SKM-1 treated with dmso at 0.1 percent for 144 hours (cell line): Measurements from ENCODE around the gene ZDHHC12.

Experiments used
- DNase-seq: peaks from one replicate; lab custom pipeline; 2025; ENCODE audit not compliant: unreplicated experiment; lab: John Stamatoyannopoulos, UW

The ZDHHC12 gene

DNA sequence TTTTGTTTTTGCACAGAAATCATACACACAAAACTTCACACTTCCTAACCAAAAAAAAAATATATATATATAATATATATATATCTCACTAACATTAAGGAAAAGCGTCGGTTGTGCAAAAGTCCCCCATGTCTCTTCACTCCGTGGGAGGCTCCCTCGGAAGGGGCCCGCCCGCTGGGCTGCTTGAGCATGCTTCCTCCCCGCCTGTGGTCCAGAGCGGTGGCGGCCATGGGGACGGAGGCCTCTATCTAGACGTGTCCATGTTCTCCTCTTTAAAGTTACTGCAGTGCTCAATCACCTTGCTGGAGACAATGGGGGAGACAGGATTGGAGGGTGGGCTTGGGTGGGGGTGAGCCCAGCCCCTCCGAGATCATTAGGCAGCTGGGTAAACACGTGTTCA, 7.2 kb upstream of the ZDHHC12 start:
- DNase-seq: no peak

DNA sequence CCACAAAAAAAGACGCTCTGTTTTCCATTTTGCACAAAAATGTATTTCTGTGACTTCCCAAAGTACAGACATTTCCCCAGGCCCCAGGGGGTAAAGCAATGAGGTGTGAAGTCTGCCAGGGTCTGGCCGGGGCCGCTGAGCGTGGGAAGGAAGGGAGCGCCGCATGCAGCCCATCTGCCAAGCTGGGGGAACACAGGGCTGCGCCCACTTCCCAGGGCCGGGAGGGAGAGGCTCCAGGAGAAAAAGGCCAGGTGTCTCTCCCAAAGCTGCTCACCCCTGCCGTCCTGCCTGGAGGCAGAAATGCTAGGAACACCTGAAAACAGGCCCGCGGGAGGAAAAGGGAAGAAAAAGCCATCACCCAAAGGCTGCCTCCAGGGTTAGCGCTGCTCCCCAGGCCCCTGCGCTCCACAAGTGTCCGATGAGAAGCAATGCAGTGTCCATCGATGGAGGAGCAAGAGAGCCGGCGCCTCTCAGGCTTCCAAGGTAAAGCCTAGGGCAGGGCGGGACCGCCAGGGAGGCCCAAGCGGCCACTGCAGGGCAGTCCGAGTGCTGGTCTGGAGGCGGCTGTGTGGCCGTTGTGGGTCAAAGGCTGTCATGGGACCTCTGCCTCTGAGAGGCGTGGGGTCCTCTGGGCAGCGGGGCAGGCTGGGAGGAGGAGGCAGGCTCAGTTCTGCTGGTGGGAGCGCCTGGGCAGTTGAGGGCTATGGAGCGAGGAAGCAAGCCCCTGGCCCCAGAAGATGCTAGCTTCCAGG, 6.0 kb upstream of the ZDHHC12 start:
- no peak for DNase-seq

- no peak for DNase-seq
Observed at GRCh38 chr9:128729302-128729701, 5.4 kb upstream of the ZDHHC12 start.

- no peak for DNase-seq
Observed at GRCh38 chr9:128728298-128728697, 4.4 kb upstream of the ZDHHC12 start.

GRCh38 chr9:128727640-128728248, 3.8 kb upstream of the ZDHHC12 start:
- no peak for DNase-seq

DNA sequence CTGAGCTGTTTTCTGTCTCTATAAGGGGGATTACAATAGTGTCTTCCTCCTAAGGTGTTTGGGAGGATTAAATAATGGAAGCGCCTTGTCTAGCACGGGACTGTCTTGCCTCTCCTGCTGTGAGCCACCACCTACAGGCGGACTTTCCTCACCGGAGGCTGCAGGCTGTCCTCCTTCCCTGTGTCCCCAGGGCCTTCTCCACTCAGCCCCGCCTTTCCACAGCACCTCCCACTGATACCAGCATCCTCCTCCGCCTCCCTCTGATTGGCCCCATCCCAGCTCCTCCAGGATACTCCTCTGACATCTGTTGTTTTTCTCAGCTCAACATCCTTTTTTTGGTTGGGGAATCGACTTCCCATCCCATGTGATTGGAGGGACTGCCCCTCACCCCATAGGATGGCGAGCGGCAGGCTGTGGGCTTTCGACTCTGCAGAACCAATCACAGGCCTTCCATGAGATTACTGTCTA, 851 bp upstream of the ZDHHC12 start:
- DNase-seq: peak; percentile 31

DNA sequence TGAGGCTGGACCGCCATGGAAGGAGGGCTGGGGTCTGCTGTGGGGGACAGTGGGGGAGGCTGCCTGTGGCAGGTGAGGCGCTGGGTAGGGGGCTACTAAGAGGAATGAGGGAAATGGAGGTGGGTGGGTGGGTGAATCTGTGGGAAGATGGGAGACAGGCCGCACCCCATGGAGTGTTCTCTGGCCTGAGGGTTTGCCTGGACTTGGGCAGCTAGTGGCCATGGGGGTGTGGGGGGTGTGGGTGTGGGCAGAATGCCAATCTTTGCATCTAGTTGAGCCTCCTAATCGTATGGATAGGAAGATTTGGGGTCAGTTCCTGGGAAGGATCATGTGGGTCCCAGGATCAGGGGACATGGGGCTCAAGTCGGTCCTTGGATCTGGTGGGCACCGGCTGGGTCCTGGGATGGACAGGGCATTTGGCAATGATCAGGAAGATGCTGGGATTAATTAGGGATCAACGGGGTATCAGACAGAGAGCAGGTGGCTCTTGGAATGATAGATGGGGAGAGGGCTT, 518 bp downstream of the ZDHHC12 start:
- DNase-seq: no peak

- no peak for DNase-seq
Observed at GRCh38 chr9:128722380-128723351, 1.3 kb downstream of the ZDHHC12 start.

DNA sequence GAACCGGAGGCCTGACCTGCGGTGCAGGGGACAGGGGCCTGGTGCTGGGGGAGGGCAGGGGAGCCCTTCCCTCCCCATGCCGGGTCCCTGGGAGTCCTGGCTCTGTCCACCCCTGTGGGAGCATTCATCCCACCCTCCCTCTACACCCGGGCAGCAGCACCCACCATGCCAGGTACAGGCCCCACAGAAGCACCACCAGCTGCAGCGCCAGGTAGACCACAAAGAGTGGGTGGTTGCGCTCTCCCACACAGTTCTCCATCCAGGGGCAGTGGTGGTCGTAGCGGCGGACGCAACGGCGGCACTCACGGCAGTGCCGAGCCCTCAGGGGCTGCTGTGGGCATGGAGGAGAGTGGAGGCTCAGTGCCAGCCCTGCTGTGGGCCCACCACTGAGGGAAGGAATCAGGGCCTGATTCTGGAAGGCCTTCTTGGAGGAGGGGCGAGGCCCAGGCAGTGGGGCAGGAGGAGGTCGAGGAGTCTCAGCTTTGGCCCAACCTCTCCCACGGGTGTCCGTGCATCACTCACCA, 2.4 kb downstream of the ZDHHC12 start:
- no peak for DNase-seq

- no peak for DNase-seq
Observed at GRCh38 chr9:128720841-128721486, 3.0 kb downstream of the ZDHHC12 start.

DNA sequence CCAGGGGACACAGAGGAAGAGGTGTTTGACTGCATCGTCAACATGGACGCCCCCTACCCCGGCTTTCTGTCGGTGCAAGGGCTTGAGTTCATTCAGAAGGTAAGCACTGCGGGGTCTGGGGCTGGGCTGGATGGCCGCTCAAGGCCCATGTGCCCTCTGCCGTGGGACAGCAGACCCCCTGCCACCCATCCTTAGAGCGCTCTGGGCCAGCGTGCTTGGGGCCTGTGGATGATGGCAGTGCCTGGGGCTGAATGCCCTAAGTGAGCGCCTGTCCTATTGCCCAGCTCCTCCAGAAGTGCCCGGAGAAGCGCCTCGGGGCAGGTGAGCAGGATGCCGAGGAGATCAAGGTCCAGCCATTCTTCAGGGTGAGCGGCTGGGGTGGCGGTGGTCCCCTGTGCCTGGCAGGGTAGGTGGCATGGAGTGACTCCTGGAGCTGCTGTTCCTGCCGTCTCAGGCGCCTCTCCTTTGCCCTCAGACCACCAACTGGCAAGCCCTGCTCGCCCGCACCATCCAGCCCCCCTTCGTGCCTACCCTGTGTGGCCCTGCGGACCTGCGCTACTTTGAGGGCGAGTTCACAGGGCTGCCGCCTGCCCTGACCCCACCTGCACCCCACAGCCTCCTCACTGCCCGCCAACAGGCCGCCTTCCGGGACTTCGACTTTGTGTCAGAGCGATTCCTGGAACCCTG, 3.9 kb downstream of the ZDHHC12 start:
- DNase-seq: no peak

DNA sequence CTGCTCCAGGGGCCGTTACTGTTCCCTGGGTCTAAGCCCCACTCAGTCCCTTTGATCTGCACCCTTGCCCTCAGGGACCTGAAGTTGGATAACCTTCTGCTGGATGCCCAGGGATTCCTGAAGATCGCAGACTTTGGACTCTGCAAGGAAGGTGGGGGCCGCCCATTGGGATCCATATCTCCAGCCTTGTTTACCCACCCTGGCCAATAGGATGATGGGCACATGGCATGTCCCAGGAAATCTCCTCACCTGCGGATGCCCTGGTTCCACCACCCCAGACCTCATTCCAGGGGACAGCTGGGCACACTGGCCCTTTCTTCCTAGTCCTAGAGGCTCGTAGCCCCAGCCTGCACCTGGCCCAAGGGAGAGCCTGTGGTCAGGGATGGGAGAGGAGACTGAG, 5.5 kb downstream of the ZDHHC12 start:
- no peak for DNase-seq

DNA sequence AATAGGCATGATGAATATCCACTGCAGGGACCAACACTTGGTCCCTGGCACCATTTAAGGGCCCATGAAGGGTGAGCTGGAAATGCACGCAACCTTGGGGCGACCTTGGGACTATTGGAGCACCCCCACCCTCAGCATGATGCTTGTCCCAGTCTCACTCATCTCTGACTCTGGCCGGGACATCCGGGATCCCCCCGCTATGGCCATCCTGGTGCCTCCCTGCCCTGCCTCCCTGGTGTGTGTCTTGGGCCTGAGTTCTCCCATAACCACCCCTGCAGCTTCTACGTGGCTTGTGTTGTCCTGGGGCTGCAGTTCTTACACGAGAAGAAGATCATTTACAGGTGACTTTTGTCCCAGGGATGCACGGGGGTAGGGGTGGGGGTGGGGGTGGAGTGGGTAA, 5.9 kb downstream of the ZDHHC12 start:
- DNase-seq: no peak

DNA sequence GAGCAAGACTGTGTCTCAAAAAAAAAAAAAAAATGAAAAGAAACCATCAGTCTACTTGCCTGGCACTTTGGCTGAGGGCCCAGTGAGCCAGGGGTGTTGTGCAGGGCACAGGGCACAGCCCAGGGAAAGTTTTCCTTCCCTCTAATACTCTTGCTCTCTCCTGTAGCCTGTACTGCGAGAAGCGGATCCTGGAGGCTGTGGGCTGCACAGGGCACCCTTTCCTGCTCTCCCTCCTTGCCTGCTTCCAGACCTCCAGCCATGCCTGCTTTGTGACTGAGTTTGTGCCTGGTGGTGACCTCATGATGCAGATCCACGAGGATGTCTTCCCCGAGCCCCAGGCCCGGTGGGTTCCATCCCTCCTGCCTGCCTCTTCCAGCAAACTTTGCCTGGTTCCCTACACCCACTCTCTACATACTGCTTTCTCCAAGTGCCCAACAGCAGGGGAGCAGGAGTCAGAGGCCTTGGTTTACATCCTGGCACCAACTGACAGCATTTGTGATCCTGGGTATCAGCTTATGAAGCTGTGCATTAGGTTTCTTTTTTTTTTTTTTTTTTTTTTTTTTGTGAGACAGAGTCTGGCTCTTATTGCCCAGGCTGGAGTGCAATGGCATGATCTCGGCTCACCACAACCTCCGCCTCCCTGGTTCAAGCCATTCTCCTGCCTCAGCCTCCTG, 7.2 kb downstream of the ZDHHC12 start:
- DNase-seq: no peak

DNA sequence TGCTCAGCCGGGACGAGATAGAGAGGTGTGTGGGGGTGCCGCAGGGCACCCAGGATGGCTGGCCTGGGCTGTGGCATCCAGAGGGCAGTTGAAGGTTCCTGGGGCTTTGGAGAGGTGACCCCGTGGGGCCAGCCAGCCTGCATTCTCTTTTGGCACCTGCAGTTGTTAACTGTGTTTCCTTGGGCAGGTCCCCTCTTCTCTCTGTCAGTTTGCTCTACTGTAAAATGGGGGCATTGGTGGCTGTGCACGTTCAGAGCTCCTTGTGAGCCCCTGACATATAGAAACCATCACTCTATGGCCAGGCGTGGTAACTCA, 8.5 kb downstream of the ZDHHC12 start:
- DNase-seq: no peak

- no peak for DNase-seq
Observed at GRCh38 chr9:128714586-128715435, 9.1 kb downstream of the ZDHHC12 start.

DNA sequence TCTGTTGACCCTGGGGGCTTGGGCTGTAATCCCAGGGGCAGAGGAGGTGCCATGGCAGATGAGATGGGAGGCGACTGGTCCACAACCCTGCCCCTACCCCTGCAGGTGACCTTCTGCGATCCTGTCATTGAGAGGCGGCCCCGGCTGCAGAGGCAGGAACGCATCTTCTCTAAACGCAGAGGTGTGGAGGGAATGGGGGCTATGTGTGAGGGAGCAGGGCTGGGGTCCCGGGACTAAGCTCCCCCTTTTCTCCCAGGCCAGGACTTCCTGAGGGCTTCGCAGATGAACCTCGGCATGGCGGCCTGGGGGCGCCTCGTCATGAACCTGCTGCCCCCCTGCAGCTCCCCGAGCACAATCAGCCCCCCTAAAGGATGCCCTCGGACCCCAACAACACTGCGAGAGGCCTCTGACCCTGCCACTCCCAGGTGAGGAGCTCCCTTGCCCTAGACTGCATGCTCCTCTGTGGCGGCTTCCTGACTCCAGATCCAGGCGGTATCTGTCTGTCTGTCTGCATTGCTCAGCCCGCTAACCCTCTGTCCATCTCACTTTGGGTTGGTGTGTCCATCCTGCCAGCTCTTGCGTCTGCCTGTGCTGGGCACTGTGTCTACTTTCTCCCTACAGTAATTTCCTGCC, 9.9 kb downstream of the ZDHHC12 start:
- DNase-seq: no peak

DNA sequence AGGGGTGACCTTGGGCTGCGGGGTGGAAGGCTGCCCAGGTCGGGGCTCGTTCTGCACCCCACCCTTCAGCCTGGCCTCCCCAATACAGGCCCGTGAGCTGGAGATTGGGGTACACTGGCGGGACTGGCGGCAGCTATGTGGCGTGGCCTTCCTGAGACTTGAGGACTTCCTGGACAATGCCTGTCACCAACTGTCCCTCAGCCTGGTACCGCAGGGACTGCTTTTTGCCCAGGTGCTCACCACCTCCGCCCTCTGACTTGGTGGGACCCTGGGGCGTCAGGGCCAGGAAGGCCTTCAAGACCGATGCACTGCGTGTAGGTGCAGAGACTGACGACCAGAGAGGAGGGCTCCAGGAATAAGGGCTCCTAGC, 10.5 kb downstream of the ZDHHC12 start:
- no peak for DNase-seq
